Retina (tissue), 1 donor: ENCODE measurements around the gene TMEM219.
"Not testable (repeated sequence)": the region's sequence is repeated elsewhere in the genome, so short reads cannot be mapped to it uniquely, and the experiment has no call there.

Source experiments
- DNase-seq: peaks from one replicate; pipeline ENCODE4 v3.0.0-alpha.2; 2016

Gene TMEM219

GRCh38 chr16:29951625-29952365, 10.1 kb upstream of the TMEM219 start:
- DNase-seq, result no peak

DNA sequence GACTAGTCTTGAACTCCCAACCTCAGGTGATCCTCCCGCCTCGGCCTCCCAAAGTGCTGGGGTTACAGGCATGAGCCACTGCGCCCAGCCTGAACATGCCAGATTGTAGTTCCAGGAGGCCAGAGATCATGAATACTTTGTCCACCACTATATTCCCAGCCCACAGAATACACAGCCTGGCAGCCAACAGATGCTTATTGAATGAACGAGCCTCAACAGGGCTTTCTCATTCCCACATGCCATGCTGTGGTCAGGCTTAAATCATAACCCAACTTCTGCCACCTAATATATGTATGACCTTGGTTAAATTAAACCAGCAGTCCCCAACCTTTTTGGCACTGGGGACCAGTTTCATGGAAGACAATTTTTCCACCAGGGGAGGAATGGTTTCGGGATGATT, 3.1 kb upstream of the TMEM219 start:
- no peak for DNase-seq

DNA sequence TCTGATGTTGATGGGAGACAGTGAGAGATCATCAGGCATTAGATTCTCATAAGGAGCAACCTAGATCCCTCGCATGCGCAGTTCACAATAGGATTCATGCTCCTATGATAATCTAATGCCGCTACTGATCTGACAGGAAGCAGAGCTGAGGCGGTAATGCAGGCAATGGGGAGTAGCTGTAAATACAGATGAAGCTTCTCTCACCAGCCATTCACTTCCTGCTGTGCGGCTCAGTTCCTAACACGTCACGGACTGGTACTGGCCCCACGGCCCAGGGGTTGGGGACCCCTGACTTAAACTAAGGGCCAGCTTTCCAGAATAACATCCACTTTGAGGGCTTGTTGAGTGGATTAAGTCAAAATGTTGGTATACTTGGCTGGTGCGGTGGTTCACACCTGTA, 2.6 kb upstream of the TMEM219 start:
- no peak for DNase-seq

- not testable (repeated sequence) for DNase-seq
Measured at GRCh38 chr16:29959821-29960220, 2.1 kb upstream of the TMEM219 start.

DNA sequence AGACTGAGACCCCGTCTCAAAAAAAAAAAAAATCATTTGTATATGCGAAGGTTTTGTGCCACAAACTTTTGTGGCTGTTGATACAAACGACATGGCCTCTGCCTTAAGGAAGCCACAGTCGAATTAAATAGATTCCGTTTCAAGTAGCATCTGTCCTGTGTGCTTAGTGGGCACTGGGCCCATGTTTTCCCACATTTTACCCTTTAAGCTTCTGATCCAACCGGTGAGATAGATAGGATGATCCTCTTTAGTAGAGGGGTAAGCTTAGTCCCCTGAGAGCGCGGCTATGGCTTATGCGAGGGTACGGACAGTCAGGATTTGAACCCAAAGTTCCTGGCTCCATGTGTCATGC, 776 bp upstream of the TMEM219 start:
- no peak for DNase-seq

- peak; percentile 36 for DNase-seq
Measured at GRCh38 chr16:29962344-29962994, 590 bp downstream of the TMEM219 start.

- DNase-seq, result no peak
Measured at GRCh38 chr16:29963021-29963743, 1.3 kb downstream of the TMEM219 start.

- no peak for DNase-seq
Measured at GRCh38 chr16:29968205-29968604, 6.3 kb downstream of the TMEM219 start.

DNA sequence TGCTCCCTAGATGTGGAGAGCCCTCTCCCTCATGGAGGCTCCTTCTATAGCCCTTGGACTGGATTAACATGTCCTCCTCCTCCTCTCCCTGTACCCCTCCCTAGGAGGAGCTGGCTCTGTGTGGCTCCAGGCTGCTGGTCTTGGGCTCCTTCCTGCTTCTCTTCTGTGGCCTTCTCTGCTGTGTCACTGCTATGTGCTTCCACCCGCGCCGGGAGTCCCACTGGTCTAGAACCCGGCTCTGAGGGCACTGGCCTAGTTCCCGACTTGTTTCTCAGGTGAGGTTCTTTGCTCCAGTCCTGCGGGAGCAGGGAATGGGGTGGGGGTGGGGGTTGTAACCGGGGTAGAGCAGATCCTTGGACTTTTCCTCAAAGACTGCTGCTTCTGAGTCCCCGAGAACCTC, 9.4 kb downstream of the TMEM219 start:
- no peak for DNase-seq

GRCh38 chr16:29972500-29972899, 10.6 kb downstream of the TMEM219 start:
- DNase-seq, result no peak

GRCh38 chr16:29972992-29973383, 11.1 kb downstream of the TMEM219 start:
- no peak for DNase-seq

- DNase-seq, result peak; percentile 99
Measured at GRCh38 chr16:29973384-29974246, 11.7 kb downstream of the TMEM219 start, which contains the start of gene TAOK2. TAOK2 (plus strand) TSS chr16:29973868; CDS start chr16:29977773, 3,905 bp downstream.

GRCh38 chr16:29974291-29975133, 12.6 kb downstream of the TMEM219 start:
- DNase-seq, result peak; percentile 15

DNA sequence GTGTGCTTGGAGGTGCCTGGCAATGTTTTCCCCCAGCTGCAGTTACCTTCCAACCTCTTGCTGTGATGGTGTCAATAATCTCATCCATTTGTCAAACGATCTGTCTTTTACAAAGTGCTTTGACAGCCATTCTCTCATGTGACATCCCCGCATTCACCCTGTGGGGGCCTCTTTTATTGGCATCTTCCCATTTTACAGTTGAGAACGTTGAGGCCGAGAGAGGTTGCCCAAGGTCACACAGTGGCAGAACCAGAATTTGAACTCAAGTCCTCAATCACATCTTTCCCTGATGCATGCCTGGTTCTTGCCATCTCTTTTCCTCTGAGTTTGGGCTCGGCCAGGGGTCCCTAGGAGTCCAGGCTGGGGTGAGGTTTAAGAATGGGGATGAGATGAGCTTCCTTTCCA, 13.3 kb downstream of the TMEM219 start:
- no peak for DNase-seq

DNA sequence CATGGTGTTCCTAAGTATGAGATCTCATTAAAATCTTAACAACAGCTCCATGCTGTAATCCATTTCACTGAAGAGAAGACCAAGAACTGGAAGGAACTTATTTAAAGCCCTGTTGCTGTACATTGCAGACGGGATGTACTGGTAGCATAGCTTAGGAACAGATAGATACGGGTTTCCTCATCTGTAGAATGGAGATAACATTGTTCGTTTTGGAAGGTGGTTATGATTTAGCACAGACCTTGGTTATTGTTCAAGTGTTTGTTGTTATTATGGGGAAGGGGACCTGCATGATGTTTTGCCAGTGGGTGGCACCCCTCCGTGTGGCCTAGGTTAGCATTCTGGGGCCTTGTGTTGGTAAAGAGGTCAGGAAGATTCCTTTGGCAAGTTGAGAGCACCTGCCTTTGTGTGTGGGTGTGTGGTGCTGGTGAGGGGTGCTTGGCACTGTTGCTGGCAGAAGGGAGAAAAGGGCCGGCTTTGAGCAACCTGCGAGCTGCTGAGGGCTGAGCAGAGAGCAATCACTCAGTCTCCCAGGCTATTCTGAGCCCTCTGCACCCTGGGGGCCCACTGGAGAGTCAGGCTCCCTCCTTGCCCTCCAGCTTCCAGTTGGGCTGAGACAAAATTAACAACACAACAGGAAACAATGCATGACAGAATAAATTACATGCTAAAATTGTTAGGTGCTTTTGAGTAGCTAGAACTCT, 14.1 kb downstream of the TMEM219 start:
- no peak for DNase-seq

GRCh38 chr16:29977063-29977825, 15.4 kb downstream of the TMEM219 start:
- no peak for DNase-seq

DNA sequence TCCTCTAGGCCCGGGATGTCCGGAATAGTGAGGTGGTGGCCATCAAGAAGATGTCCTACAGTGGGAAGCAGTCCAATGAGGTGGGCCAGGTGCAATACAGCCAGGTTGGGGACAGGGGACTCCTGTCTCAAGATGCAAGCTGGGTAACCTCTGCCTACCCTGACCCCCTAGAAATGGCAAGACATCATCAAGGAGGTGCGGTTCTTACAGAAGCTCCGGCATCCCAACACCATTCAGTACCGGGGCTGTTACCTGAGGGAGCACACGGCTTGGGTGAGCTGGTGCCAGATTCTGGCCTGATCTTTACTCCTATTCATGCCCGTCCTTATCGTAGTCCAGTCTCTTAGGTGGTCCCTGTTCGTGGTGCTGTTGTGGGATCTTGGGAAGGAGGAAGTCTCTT, 16.2 kb downstream of the TMEM219 start:
- no peak for DNase-seq

GRCh38 chr16:29978564-29979270, 16.8 kb downstream of the TMEM219 start:
- no peak for DNase-seq

- no peak for DNase-seq
Measured at GRCh38 chr16:29982560-29983419, 20.9 kb downstream of the TMEM219 start.
